Neural cell (in vitro differentiated cells): Measurements from ENCODE around the gene PDE8B. TPM values are rescaled to one million over a fixed set of nuclear protein-coding genes. Genes with fewer than 3 reads are reported as not detected.

Experiments used
- H2AFZ ChIP-seq: fragments of 200-600, 300-800 bp; sonication (generic), shearing (Covaris generic); 2 replicates; pipeline ENCODE4 v1.6.0; 2014; ENCODE audit warnings: low read depth, mild to moderate bottlenecking, antibody characterized with exemption, low read length, moderate library complexity
- H3F3A ChIP-seq: fragments of 200-600 bp; shearing (Covaris generic); 2 replicates; pipeline ENCODE4 v1.6.1; 2016; ENCODE audit warnings: mild to moderate bottlenecking, moderate library complexity, mixed read lengths, antibody characterized with exemption, low read length; ENCODE audit not compliant: insufficient read depth, poor library complexity, severe bottlenecking
- H3K27ac ChIP-seq: fragments of 200-600, 300-800 bp; sonication (generic), shearing (Covaris generic); 2 replicates; pipeline ENCODE4 v1.5.1; 2014; ENCODE audit warnings: mild to moderate bottlenecking, low read length, moderate library complexity
- H3K27me3 ChIP-seq: fragments of 300-800, 200-600 bp; sonication (generic), shearing (Covaris generic); 2 replicates; pipeline ENCODE4 v1.6.0; 2014; ENCODE audit warnings: mild to moderate bottlenecking, low read depth, low read length, moderate library complexity; ENCODE audit not compliant: insufficient read depth
- H3K36me3 ChIP-seq: fragments of 300-800, 200-600 bp; sonication (generic), shearing (Covaris generic); 2 replicates; pipeline ENCODE4 v1.5.1; 2014; ENCODE audit warnings: mild to moderate bottlenecking, antibody characterized with exemption, low read length, moderate library complexity; ENCODE audit not compliant: insufficient read depth
- H3K4me2 ChIP-seq: fragments of 300-800, 200-600 bp; sonication (generic), shearing (Covaris generic); 2 replicates; pipeline ENCODE4 v1.6.0; 2014; ENCODE audit warnings: mild to moderate bottlenecking, low read length
- H3K4me3 ChIP-seq: fragments of 300-800, 200-600 bp; sonication (generic), shearing (Covaris generic); 2 replicates; pipeline ENCODE4 v1.5.1; 2014; ENCODE audit warnings: mild to moderate bottlenecking, low read length, moderate library complexity
- H3K79me2 ChIP-seq: fragments of 200-600 bp; shearing (Covaris generic); replicated peaks from 2 replicates; pipeline ENCODE4 v1.6.0; 2014; ENCODE audit warnings: mild to moderate bottlenecking, low read length, moderate library complexity; ENCODE audit not compliant: insufficient read depth
- H3K9ac ChIP-seq: fragments of 300-800, 200-600 bp; sonication (generic), shearing (Covaris generic); 2 replicates; pipeline ENCODE4 v1.6.1; 2016; ENCODE audit warnings: mild to moderate bottlenecking, low read length, mixed read lengths
- H3K9me2 ChIP-seq: fragments of 200-600 bp; shearing (Covaris generic); 2 replicates; pipeline ENCODE4 v1.6.1; 2016; ENCODE audit warnings: mild to moderate bottlenecking, low read length, mixed read lengths; ENCODE audit not compliant: insufficient read depth
- H3K9me3 ChIP-seq: fragments of 200-600, 300-800 bp; sonication (generic), shearing (Covaris generic); 2 replicates; pipeline ENCODE4 v1.6.1; 2016; ENCODE audit warnings: mild to moderate bottlenecking, mixed run types, low read length, moderate library complexity, mixed read lengths
- H4K20me1 ChIP-seq: fragments of 200-600 bp; shearing (Covaris generic); 2 replicates; pipeline ENCODE4 v1.6.1; 2016; ENCODE audit warnings: mild to moderate bottlenecking, mixed run types; ENCODE audit not compliant: insufficient read depth
- EP300 ChIP-seq: fragments of 450-650 bp; conservative IDR thresholded peaks from 2 replicates; pipeline ENCODE4 v1.6.1; 2014; ENCODE audit warnings: antibody characterized with exemption, mild to moderate bottlenecking, moderate library complexity; ENCODE audit not compliant: poor library complexity, severe bottlenecking
- EZH2 ChIP-seq: fragments of 200-600, 300-800 bp; shearing (Covaris generic), sonication (generic); IDR thresholded peaks from 2 replicates; pipeline ENCODE4 v1.6.1; 2014; ENCODE audit warnings: antibody characterized with exemption, low read length, borderline replicate concordance, mild to moderate bottlenecking; ENCODE audit not compliant: insufficient read depth, poor library complexity, severe bottlenecking
- MXI1 ChIP-seq: fragments of 450-650 bp; conservative IDR thresholded peaks from 2 replicates; pipeline ENCODE4 v1.6.1; 2014; ENCODE audit warnings: antibody characterized with exemption, mild to moderate bottlenecking; ENCODE audit not compliant: poor library complexity, severe bottlenecking
- POLR2AphosphoS5 ChIP-seq: IDR thresholded peaks from 2 replicates; pipeline ENCODE4 v1.6.1; 2012
- RAD21 ChIP-seq: fragments of 450-650 bp; conservative IDR thresholded peaks from 2 replicates; pipeline ENCODE4 v1.6.1; 2014; ENCODE audit warnings: antibody characterized with exemption, mild to moderate bottlenecking, moderate library complexity
- REST ChIP-seq: IDR thresholded peaks from 2 replicates; pipeline ENCODE4 v1.6.1; 2012; ENCODE audit warnings: borderline replicate concordance
- SMC3 ChIP-seq: fragments of 450-650 bp; conservative IDR thresholded peaks from 2 replicates; pipeline ENCODE4 v1.6.1; 2014; ENCODE audit warnings: antibody characterized with exemption, mild to moderate bottlenecking, moderate library complexity; ENCODE audit not compliant: poor library complexity
- TAF1 ChIP-seq: IDR thresholded peaks from 2 replicates; pipeline ENCODE4 v1.6.1; 2012; ENCODE audit warnings: low read depth
- polyA plus RNA-seq: library from polyadenylated mRNA; depleted of rRNA; stranded (reverse); fragments of >200 nt; gene quantifications from 2 replicates; pipeline ENCODE4 v1.2.3, GENCODE V29; 2014
- TF ChIP-seq, protein P1 (sequence below): fragments of 450-650 bp; IDR thresholded peaks from 2 replicates; pipeline ENCODE4 v1.5.1; 2014; ENCODE audit warnings: antibody characterized with exemption, mild to moderate bottlenecking, moderate library complexity; ENCODE audit not compliant: poor library complexity, severe bottlenecking

PDE8B gene
- polyA plus RNA-seq, 1 donor from 2014 or later, result 0.22 TPM

DNA sequence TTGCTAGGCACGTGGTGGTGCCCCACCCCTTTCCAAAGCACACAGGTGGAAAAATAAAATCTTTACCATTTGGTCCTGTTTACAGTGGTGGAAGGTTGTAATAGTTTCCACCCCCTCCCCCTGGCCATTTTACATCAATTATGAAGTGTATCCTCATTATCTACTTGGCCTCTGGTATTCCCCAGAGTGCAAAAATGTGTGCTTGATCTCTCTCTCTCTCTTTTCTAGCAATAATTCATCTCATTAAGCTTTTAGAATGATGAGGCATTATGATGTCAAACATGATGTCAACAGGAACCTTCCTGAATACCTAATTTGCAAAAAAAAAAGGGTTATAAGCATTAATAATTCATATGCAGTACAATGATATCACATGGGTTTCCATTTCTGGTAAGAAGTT lies 3.1 kb downstream of the PDE8B start:
- Histone ChIP-seq H3K4me3 (no peak overlapping the region), H3K9ac (no peak overlapping the region), H4K20me1 (no peaks in the 10 kb centered on the region), H3K79me2 (no peaks in the 10 kb centered on the region), H3K27me3 (peaks cover 40% of the 10 kb centered on the region), H2AFZ (no peak overlapping the region), H3K9me3 (no peaks in the 10 kb centered on the region), H3K36me3 (no peaks in the 10 kb centered on the region), H3F3A (no peaks in the 10 kb centered on the region), H3K27ac (no peak overlapping the region), H3K4me2 (no peak overlapping the region), H3K9me2 (no peaks in the 10 kb centered on the region)
- TF ChIP-seq REST, result no peak
- no peak for TF ChIP-seq EP300
- TF ChIP-seq SMC3, result no peak
- no peak for TF ChIP-seq RAD21
- no peak for TF ChIP-seq MXI1
- no peak for TF ChIP-seq TAF1
- TF ChIP-seq, protein P1, sequence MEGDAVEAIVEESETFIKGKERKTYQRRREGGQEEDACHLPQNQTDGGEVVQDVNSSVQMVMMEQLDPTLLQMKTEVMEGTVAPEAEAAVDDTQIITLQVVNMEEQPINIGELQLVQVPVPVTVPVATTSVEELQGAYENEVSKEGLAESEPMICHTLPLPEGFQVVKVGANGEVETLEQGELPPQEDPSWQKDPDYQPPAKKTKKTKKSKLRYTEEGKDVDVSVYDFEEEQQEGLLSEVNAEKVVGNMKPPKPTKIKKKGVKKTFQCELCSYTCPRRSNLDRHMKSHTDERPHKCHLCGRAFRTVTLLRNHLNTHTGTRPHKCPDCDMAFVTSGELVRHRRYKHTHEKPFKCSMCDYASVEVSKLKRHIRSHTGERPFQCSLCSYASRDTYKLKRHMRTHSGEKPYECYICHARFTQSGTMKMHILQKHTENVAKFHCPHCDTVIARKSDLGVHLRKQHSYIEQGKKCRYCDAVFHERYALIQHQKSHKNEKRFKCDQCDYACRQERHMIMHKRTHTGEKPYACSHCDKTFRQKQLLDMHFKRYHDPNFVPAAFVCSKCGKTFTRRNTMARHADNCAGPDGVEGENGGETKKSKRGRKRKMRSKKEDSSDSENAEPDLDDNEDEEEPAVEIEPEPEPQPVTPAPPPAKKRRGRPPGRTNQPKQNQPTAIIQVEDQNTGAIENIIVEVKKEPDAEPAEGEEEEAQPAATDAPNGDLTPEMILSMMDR, result no peak
- TF ChIP-seq POLR2AphosphoS5, result no peak
- TF ChIP-seq EZH2, result no peak

GRCh38 chr5:77214151-77214550 lies 3.7 kb downstream of the PDE8B start:
- H3K9me2 ChIP-seq, result no peaks in the 10 kb centered on the region
- no peak overlapping the region for H2AFZ ChIP-seq
- TF ChIP-seq, protein P1, result no peak
- TF ChIP-seq EZH2, result no peak
- TF ChIP-seq REST, result no peak
- no peak for TF ChIP-seq MXI1
- TF ChIP-seq RAD21, result no peak
- no peak for TF ChIP-seq TAF1
- TF ChIP-seq SMC3, result no peak
- no peak for TF ChIP-seq POLR2AphosphoS5
- no peak for TF ChIP-seq EP300
- H3F3A ChIP-seq, result no peaks in the 10 kb centered on the region
- H3K36me3 ChIP-seq, result no peaks in the 10 kb centered on the region
- no peaks in the 10 kb centered on the region for H4K20me1 ChIP-seq
- H3K9me3 ChIP-seq, result no peaks in the 10 kb centered on the region
- peaks cover 35% of the 10 kb centered on the region for H3K27me3 ChIP-seq
- H3K4me3 ChIP-seq, result no peak overlapping the region
- H3K4me2 ChIP-seq, result no peak overlapping the region
- H3K27ac ChIP-seq, result no peak overlapping the region
- H3K9ac ChIP-seq, result no peak overlapping the region
- H3K79me2 ChIP-seq, result no peaks in the 10 kb centered on the region
